GM21737 (cell line): ENCODE measurements around the gene NAPB.
"Not testable (repeated sequence)": the region's sequence is repeated elsewhere in the genome, so short reads cannot be mapped to it uniquely, and the experiment has no call there.

Experiments used
- ATAC-seq: cut with Tn5 transposase; IDR thresholded peaks from one replicate; pipeline ENCODE4 v1.9.1; 2021; ENCODE audit warnings: mild to moderate bottlenecking, moderate library complexity; ENCODE audit not compliant: unreplicated experiment

Gene NAPB

GRCh38 chr20:23420943-23421931 lies at the start of gene NAPB:
NAPB (minus strand) TSS chr20:23421488; CDS start chr20:23421402, 86 bp downstream.
- peak; percentile 96 for ATAC-seq

GRCh38 chr20:23466961-23467360 lies 45.7 kb upstream of the NAPB start:
- ATAC-seq = not testable (repeated sequence)

- no peak for ATAC-seq
Measured at GRCh38 chr20:23461180-23461579, 39.9 kb upstream of the NAPB start.

GRCh38 chr20:23459461-23460150 lies 38.3 kb upstream of the NAPB start:
- no peak for ATAC-seq

- ATAC-seq = no peak
Measured at GRCh38 chr20:23456873-23457272, 35.6 kb upstream of the NAPB start.

- no peak for ATAC-seq
Measured at GRCh38 chr20:23456409-23456808, 35.1 kb upstream of the NAPB start.

GRCh38 chr20:23455639-23456038 lies 34.4 kb upstream of the NAPB start:
- ATAC-seq = no peak

- ATAC-seq = no peak
Measured at GRCh38 chr20:23454816-23455215, 33.5 kb upstream of the NAPB start.

- ATAC-seq = no peak
Measured at GRCh38 chr20:23453549-23454543, 32.6 kb upstream of the NAPB start.

- ATAC-seq = no peak
Measured at GRCh38 chr20:23452776-23453175, 31.5 kb upstream of the NAPB start, which contains the start of gene CST11. CST11 (minus strand) TSS chr20:23452876; CDS start chr20:23452811, 65 bp downstream.

- no peak for ATAC-seq
Measured at GRCh38 chr20:23451956-23452487, 30.7 kb upstream of the NAPB start.

GRCh38 chr20:23450877-23451276 lies 29.6 kb upstream of the NAPB start:
- no peak for ATAC-seq

GRCh38 chr20:23449421-23449820 lies 28.1 kb upstream of the NAPB start:
- ATAC-seq = no peak

- no peak for ATAC-seq
Measured at GRCh38 chr20:23448167-23448566, 26.9 kb upstream of the NAPB start.

- no peak for ATAC-seq
Measured at GRCh38 chr20:23446505-23446904, 25.2 kb upstream of the NAPB start.

- ATAC-seq = no peak
Measured at GRCh38 chr20:23445596-23446217, 24.4 kb upstream of the NAPB start.

- no peak for ATAC-seq
Measured at GRCh38 chr20:23444859-23445258, 23.6 kb upstream of the NAPB start.

- no peak for ATAC-seq
Measured at GRCh38 chr20:23442436-23442835, 21.1 kb upstream of the NAPB start.

- peak; percentile 70 for ATAC-seq
Measured at GRCh38 chr20:23441850-23442313, 20.6 kb upstream of the NAPB start.

- no peak for ATAC-seq
Measured at GRCh38 chr20:23440004-23440403, 18.7 kb upstream of the NAPB start.
